Measurements from ENCODE around the gene COQ8B.

DNA sequence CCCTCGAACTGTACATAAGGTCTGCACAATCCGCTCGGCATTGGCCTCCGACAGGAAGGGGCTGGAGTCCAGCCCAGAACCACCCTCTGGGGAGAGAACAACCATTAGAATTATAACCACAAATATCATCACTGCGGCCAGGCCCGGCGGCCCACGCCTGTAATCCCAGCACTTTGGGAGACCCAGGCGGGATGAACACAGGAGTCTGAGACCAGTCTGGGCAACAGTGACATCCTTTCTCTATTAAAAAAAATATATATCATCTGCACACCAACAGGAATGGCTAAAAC is 11.4 kb downstream of the COQ8B start:
- TF ChIP-seq, protein P1, sequence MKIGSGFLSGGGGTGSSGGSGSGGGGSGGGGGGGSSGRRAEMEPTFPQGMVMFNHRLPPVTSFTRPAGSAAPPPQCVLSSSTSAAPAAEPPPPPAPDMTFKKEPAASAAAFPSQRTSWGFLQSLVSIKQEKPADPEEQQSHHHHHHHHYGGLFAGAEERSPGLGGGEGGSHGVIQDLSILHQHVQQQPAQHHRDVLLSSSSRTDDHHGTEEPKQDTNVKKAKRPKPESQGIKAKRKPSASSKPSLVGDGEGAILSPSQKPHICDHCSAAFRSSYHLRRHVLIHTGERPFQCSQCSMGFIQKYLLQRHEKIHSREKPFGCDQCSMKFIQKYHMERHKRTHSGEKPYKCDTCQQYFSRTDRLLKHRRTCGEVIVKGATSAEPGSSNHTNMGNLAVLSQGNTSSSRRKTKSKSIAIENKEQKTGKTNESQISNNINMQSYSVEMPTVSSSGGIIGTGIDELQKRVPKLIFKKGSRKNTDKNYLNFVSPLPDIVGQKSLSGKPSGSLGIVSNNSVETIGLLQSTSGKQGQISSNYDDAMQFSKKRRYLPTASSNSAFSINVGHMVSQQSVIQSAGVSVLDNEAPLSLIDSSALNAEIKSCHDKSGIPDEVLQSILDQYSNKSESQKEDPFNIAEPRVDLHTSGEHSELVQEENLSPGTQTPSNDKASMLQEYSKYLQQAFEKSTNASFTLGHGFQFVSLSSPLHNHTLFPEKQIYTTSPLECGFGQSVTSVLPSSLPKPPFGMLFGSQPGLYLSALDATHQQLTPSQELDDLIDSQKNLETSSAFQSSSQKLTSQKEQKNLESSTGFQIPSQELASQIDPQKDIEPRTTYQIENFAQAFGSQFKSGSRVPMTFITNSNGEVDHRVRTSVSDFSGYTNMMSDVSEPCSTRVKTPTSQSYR (CRISPR knock-in tag; IDR thresholded peaks at IDR 0.05), result no peak
- TF ChIP-seq CTCF (IDR thresholded peaks at IDR 0.05), result no peak
- TF ChIP-seq, protein P2, sequence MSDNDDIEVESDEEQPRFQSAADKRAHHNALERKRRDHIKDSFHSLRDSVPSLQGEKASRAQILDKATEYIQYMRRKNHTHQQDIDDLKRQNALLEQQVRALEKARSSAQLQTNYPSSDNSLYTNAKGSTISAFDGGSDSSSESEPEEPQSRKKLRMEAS (CRISPR knock-in tag; IDR thresholded peaks at IDR 0.05), result no peak
- no peak for TF ChIP-seq JUN (CRISPR knock-in tag; IDR thresholded peaks at IDR 0.05)
- no peak for TF ChIP-seq NFE2L1 (CRISPR knock-in tag; IDR thresholded peaks at IDR 0.05)
- TF ChIP-seq CREB1 (CRISPR knock-in tag; IDR thresholded peaks at IDR 0.05), result no peak
- no peak for TF ChIP-seq SP1 (CRISPR knock-in tag; conservative IDR thresholded peaks at IDR 0.05)

All from WTC11 (cell line).